Measurements from ENCODE around the gene DIO1.

GRCh38 chr1:53956308-53957168 lies 62.6 kb downstream of the DIO1 start:
- TF ChIP-seq CTCF (IDR thresholded peaks at IDR 0.05) (no peak), POLR2AphosphoS5 (IDR thresholded peaks at IDR 0.05) (no peak), POLR2A (IDR thresholded peaks at IDR 0.05) (no peak), EP300 (IDR thresholded peaks at IDR 0.05) (no peak)

Measured in suprapubic skin (tissue), 4 donors.